Duodenal mucosa (tissue), 2 donors: ENCODE data around the gene PNMA6E.

Experiments used
- H3K27ac ChIP-seq: one replicate; pipeline ENCODE4 v1.7.0; 2013; ENCODE audit warnings: low read depth, low read length
- H3K27me3 ChIP-seq, 2 donors: one replicate each; pipeline ENCODE4 v1.7.0; 2013; ENCODE audit warnings: low read length in 2 of 2, control low read depth in 1 of 2; ENCODE audit not compliant: insufficient read depth in 2 of 2, control insufficient read depth in 1 of 2
- H3K36me3 ChIP-seq, 2 donors: one replicate each; pipeline ENCODE4 v1.7.0; 2013; ENCODE audit warnings: low read length in 2 of 2, control low read depth in 1 of 2; ENCODE audit not compliant: insufficient read depth in 2 of 2, control insufficient read depth in 1 of 2
- H3K4me1 ChIP-seq, 2 donors: one replicate each; pipeline ENCODE4 v1.7.0; 2013; ENCODE audit warnings: low read length in 2 of 2, control low read depth in 1 of 2; ENCODE audit not compliant: insufficient read depth in 2 of 2, control insufficient read depth in 1 of 2
- H3K4me3 ChIP-seq, 2 donors: one replicate each; pipeline ENCODE4 v1.7.0; 2013; ENCODE audit warnings: low read length in 2 of 2, low read depth in 1 of 2
- H3K9ac ChIP-seq, 2 donors: one replicate each; pipeline ENCODE4 v1.7.0; 2013; ENCODE audit warnings: low read length in 2 of 2, low read depth in 1 of 2
- H3K9me3 ChIP-seq, 2 donors: one replicate each; pipeline ENCODE4 v1.7.0; 2013; ENCODE audit warnings: low read length in 2 of 2, control low read depth in 1 of 2; ENCODE audit not compliant: control insufficient read depth in 1 of 2

Gene PNMA6E

DNA sequence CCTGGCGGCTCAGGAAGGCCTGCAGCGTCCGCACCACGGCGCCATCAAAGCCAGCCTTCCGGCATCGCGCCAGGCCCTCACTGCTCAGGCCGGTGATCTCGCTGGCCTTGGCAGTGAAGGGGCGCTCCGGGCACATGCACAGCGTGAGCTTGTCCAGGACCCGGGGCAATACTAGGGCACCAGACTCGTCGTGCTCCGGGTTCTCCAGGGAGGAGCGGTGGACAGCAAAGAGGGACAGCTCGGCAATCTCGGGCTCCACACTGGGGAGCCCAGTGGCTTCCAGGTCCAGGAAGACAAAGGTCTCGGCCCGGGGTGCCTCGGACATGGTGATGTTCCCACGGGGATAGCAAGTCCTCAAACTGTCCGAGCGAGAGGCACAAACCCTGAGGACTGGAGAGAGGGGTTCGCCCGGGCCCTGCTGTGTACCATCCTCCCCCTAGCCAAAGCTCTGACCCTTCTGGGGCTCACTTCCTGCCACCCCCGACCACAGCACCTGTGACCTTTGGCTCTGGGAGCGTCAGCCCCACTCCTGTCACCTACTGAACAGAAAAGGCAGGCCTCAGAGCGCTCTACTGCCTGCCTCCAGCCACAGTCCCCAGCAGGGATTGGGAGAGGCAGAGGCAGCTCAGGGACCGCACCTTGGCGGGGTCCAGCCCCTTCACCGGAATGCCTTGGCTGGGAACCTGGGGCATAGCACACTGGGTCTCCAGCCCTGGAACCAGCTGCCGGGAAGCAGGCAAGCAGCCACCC lies 44.1 kb upstream of the PNMA6E start:
- H3K27ac ChIP-seq: no peak overlapping the region

DNA sequence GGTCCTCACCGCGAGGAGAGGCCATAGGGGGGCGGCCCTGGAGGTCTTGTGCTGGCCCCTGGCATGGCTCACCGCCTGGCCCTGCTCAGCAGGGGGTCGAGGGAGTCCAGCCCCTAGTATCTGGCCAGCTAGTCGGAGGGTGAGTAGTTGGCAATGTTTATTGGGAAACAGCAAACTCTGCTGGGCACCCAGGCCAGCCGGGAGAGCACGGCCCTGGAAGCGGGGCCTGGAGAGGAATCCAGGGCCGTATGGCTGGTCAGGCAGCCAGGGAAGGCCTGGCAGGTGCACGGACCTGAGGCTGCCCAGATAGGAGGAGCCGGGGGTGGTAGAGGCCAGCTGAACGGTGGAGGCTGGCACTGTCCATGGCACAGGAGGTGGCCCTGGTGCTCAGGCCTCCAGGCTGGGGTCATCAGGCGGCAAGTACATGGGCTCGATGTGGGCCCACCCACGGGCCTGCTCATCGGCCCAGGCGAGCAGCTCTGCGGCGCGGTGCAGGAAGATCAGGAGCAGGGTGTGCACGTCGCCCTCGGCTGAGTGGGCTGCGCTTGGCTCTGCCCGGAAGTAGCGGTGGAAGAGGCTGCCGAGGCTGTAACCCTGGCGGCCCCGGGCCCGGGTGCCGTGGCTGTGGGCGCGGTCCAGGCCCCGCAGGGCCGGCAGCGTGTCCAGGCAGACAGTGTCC lies 43.3 kb upstream of the PNMA6E start:
- Histone ChIP-seq H3K9ac (no peak overlapping the region), H3K4me3 (no peak overlapping the region), H3K36me3 (no peaks in the 10 kb centered on the region), H3K27me3 (no peaks in the 10 kb centered on the region), H3K9me3 (no peaks in the 10 kb centered on the region), H3K27ac (no peak overlapping the region), H3K4me1 (no peaks in the 10 kb centered on the region)

More for the DNA sequence above, 44.1 kb upstream of the PNMA6E start:
- Histone ChIP-seq H3K4me3 (no peak overlapping the region), H3K4me1 (no peaks in the 10 kb centered on the region), H3K9me3 (no peaks in the 10 kb centered on the region), H3K36me3 (peaks cover 0 to 4% of the 10 kb centered on the region in 2 donors), H3K27me3 (no peaks in the 10 kb centered on the region), H3K9ac (no peak overlapping the region)

DNA sequence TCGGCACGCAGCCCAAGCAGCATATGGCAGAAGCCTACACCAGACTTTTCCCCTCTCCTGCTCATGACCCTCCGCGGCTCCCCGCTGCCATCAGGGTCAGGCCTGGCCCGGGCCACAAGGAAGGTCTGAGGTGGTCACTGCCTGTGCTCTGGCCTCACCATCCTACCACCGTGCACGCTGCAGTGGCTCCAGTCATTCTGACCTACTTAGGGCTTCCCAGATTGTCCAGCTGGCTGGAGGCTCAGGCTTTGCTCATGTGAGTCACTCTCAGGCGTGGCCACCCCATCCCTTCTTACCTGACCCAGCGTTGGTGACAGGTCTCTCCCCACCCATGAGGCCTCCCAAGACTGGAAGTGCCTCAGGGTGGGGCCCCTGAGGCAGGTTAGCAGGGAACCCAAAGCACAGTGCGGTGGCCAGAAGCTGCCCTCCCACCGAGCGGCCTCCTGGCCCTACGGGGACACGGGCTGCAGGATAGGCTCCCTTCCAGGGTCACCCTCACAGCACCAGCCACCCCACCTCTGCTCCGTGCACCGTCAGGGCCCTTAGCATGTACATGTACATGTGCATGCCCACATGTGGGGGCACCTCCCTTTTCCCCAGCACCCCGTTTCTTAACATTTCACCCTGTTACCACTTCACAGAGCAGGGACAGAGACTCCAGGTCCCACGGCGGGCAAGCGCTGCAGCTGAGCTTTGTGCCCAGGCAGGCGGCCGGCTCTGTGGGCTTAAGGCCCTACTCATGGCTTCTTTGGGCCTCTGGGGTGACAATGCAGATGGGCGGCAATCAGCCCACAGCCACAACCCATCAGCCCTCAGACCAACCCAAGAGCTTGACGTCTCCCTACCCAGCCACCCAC lies 42.6 kb upstream of the PNMA6E start:
- H3K27me3 ChIP-seq: no peaks in the 10 kb centered on the region
- no peaks in the 10 kb centered on the region for H3K9me3 ChIP-seq
- H3K9ac ChIP-seq: no peak overlapping the region
- H3K27ac ChIP-seq: no peak overlapping the region
- H3K4me3 ChIP-seq: no peak overlapping the region
- no peaks in the 10 kb centered on the region for H3K4me1 ChIP-seq
- H3K36me3 ChIP-seq: no peaks in the 10 kb centered on the region

DNA sequence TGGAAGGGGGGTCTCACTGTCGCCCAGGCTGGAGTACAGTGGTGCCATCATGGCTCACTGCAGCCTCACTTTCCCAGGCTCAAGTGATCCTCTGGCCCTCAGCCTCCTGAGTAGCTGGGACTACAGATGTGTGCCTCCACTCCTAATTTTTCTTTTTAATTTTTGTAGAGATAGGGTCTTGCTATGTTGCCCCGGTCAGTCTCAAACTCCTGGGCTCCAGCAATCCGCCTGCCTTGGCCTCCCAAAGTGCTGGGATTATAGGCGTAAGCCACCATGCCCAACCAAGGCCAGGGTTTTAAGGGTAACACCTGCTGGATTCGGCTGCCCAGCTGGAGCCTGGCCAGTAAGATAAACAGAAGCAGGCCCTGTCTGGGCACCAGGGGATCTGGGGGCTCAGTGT lies 41.3 kb upstream of the PNMA6E start:
- H3K27me3 ChIP-seq: no peaks in the 10 kb centered on the region
- no peak overlapping the region for H3K9ac ChIP-seq
- no peaks in the 10 kb centered on the region for H3K36me3 ChIP-seq
- no peak overlapping the region for H3K27ac ChIP-seq
- H3K9me3 ChIP-seq: no peaks in the 10 kb centered on the region
- no peak overlapping the region for H3K4me3 ChIP-seq
- no peaks in the 10 kb centered on the region for H3K4me1 ChIP-seq

DNA sequence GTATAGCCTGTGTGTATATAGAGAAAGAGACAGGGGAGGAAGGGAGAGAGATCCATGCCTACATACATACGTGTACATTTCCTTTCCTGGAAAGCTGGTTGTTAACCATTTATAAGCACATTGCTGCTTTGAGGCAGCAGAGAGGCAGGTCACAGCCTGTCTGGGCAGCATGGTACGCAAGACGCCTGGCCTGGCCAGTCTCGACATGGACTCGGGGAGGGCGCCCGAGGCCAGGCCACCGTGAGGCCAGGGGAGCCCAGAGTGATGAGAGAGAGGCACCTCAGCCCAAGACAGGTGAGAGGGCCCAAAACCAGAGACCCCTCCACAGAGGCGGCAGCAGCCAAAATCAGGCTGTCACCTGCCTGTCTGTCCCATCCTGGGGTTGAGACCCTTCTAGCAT lies 40.8 kb upstream of the PNMA6E start:
- Histone ChIP-seq H3K27ac (no peak overlapping the region), H3K27me3 (no peaks in the 10 kb centered on the region), H3K4me3 (no peak overlapping the region), H3K9me3 (no peaks in the 10 kb centered on the region), H3K9ac (no peak overlapping the region), H3K36me3 (no peaks in the 10 kb centered on the region), H3K4me1 (no peaks in the 10 kb centered on the region)

DNA sequence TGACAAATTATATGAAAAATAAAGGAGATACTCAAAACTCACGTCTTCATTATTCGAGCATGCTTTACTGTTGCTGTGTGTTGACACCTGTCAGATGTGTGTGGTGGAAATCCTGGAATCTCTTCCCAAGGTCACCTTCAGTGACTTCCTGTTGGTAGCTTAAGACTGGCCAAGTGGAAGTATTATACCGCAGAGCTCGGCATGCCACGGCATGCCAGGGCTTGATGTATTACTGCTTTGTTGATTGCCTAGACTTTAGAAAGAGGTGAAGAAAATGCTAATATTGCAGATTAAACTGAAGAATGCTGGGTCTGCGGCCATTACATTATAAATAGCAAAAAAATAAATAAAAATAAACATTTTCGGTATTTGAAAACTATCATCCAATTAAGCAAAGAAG lies 40.1 kb upstream of the PNMA6E start:
- Histone ChIP-seq H3K36me3 (no peaks in the 10 kb centered on the region), H3K9ac (no peak overlapping the region), H3K4me3 (no peak overlapping the region), H3K9me3 (no peaks in the 10 kb centered on the region), H3K27ac (no peak overlapping the region), H3K4me1 (no peaks in the 10 kb centered on the region), H3K27me3 (no peaks in the 10 kb centered on the region)

DNA sequence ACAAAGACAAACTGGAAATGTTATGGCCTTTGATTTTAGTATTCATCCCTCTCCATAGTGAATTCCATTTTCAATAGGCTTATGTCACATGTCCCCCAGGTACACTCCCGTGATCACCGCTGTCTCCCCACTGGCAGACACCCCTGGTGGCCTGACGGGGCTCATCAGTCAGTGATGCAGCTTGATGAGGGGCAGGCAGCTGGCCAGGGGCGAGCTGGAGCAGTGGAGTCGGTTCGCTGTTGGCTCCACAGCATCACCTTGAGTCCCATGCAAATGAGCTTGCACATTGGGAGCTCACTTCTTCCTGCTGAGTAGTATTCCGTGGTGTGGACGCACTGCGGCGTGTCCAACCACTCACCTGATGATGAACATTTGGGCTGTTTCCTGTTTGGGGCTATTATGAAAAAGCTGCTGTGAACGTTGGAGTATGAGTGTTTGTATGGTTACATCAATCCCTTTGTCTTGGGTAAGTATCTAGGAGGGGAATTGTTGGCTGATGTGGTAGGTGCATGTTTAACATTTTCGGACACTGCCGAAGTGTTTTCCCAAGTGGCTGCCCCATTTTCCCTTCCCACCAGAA lies 39.5 kb upstream of the PNMA6E start:
- H3K4me3 ChIP-seq: no peak overlapping the region
- no peaks in the 10 kb centered on the region for H3K36me3 ChIP-seq
- no peak overlapping the region for H3K9ac ChIP-seq
- H3K27me3 ChIP-seq: no peaks in the 10 kb centered on the region
- no peaks in the 10 kb centered on the region for H3K9me3 ChIP-seq
- no peaks in the 10 kb centered on the region for H3K4me1 ChIP-seq
- no peak overlapping the region for H3K27ac ChIP-seq

DNA sequence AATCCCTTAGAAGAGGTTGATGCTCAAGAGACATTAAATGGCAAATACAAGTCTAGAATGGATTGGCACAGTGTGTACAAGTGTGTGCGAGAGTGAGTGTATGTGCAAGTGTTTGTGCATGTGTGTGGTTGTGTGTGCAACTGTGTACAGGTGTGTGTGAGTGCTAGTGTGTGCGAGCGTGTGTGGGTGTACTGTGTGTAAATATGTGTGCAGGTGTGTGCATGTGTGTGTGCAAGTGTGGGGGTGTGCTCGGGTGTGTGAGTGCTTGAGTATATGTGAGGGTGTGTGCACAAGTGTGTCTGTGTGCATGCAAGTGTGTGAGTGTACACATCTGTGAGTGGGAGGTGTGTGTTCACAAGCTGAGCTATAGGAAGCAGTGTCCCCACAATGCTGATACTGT lies 38.8 kb upstream of the PNMA6E start:
- Histone ChIP-seq H3K36me3 (no peaks in the 10 kb centered on the region), H3K27ac (no peak overlapping the region), H3K9me3 (no peaks in the 10 kb centered on the region), H3K9ac (no peak overlapping the region), H3K4me3 (no peak overlapping the region), H3K4me1 (no peaks in the 10 kb centered on the region), H3K27me3 (no peaks in the 10 kb centered on the region)

DNA sequence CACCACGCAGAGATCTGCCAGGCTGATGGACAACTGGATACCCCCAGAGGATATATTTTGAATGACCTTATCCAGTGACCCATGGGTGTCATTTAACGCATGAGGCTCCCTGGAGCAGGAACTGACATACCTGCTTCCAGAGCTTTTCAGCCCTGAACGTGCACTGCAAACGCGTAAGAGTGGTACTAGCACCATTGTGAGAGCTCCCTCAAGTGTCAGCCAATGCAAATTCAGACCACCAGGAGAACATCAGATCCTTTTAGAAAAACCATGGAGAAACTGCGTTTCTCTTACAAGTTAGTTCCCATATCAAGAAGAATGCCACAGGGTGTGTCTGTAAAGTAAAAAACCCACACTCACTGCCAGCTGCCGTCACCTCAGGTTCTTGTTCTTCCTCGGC lies 37.4 kb upstream of the PNMA6E start:
- Histone ChIP-seq H3K4me3 (no peak overlapping the region), H3K27ac (no peak overlapping the region), H3K4me1 (no peaks in the 10 kb centered on the region), H3K36me3 (no peaks in the 10 kb centered on the region), H3K9me3 (no peaks in the 10 kb centered on the region), H3K27me3 (no peaks in the 10 kb centered on the region), H3K9ac (no peak overlapping the region)

DNA sequence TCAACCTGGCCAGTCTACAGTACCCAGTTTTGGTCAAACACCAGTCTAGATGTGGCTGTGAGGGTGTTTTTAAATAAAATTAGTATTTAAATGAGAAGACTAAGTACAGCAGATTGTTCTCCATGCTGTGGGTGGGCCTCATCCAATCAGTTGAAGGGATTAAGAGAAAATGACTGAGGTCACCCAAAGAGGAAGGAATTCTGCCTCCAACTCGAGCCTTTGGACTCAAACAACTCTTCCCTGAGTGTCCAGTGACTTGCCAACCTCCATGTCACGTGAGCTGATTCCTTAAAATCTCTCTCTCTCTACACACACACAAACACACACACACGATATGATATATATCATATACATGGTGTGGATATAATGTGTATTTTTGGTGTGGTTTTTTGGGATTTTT lies 34.7 kb upstream of the PNMA6E start:
- H3K27me3 ChIP-seq: no peaks in the 10 kb centered on the region
- H3K36me3 ChIP-seq: no peaks in the 10 kb centered on the region
- H3K27ac ChIP-seq: no peak overlapping the region
- no peaks in the 10 kb centered on the region for H3K9me3 ChIP-seq
- H3K4me3 ChIP-seq: no peak overlapping the region
- no peaks in the 10 kb centered on the region for H3K4me1 ChIP-seq
- H3K9ac ChIP-seq: no peak overlapping the region
